ENCODE measurements around the gene ATP6V0E2.

- TF ChIP-seq POLR2AphosphoS5 (IDR thresholded peaks at IDR 0.05; ENCODE audit: borderline replicate concordance, low read depth, low read length) (peak; percentile 93), EZH2 (IDR thresholded peaks at IDR 0.05) (no peak)
Measured at GRCh38 chr7:149838224-149838991, 35.4 kb upstream of the ATP6V0E2 start, which contains the start of gene ZNF862.
